NCI-H345 (cell line): Measurements from ENCODE around the gene ELP1.
"Not testable (repeated sequence)": the region's sequence is repeated elsewhere in the genome, so short reads cannot be mapped to it uniquely, and the experiment has no call there.

Experiments
- DNase-seq: peaks from one replicate; lab custom pipeline; 2025; lab: John Stamatoyannopoulos, UW

Gene ELP1

DNA sequence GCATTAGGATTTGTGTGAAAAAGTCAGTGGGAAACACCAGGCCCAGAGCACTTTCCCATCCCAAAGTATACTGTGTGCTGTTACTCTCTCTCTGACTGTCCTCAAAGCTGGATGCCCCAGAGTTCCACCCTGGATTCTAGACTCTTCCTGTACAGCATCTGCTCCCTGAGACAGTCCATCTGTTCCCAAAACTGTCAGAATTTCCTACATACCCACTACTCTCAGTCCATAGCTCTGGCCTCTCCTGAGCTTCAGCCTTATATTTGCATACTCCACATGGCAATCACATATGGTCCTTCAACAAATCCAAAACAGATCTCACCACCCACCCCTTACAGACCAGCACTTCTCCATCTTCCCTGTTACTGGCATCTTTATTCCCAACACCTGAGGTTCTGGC lies 9.5 kb downstream of the ELP1 start:
- DNase-seq = no peak

DNA sequence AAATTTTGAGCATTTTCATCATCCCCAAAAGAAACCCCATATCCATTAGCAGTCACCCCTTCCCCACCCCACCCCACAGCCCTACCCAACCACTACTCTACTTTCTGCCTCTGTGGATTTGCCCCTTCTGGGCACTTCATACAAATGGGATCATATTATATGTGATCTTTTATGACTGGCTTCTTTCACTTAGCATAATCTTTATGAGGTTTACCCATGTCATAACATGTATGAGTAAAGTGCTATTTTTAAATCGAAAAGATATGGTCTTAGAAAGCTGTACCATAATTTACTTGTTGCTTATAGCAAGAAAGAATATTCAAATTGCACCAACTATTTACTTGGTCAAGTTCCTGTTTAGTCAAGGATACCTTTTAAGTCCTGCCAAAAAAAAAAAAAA lies 12.7 kb downstream of the ELP1 start:
- no peak for DNase-seq

GRCh38 chr9:108920401-108920800 lies 13.5 kb downstream of the ELP1 start:
- not testable (repeated sequence) for DNase-seq

DNA sequence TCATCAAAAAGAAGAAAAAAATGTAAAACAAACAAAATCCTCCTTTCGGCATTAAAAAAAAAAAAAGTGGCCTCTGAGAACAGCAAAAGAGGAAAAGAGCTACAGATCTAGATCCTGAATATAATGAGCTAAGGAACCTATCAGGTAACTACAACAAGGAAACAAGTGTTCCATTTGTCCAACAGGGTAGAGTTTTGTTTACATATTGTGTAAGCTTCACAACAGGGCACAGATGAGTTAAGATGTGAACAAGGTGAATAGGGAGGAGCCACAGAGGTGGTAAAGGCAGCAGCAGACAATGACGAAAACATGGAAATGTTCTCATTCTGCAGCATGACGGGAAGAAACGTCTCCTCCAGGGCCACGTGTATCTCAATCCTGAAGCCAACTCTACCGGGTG lies 14.4 kb downstream of the ELP1 start:
- no peak for DNase-seq

- DNase-seq = no peak
Observed at GRCh38 chr9:108913391-108913790, 20.5 kb downstream of the ELP1 start.

GRCh38 chr9:108911820-108912219 lies 22.1 kb downstream of the ELP1 start:
- no peak for DNase-seq

DNA sequence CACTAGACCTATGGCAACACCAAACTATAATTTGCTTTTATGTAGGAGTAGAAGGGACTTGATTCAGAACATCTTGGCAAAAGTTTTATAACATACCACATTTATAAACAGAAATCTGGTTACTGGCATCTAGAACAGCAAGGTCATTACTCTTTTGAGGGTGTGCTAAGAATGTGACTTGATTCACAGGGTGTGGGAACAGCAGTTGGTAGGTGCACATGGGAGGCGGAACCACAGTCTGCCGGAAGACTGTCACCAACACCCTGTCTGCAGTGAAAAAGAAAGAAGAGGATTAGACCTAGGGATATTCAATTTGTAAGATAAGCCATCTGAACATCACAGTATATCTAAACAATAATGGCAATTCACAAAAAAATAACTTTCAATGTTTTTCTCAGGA lies 23.0 kb downstream of the ELP1 start:
- DNase-seq = no peak

DNA sequence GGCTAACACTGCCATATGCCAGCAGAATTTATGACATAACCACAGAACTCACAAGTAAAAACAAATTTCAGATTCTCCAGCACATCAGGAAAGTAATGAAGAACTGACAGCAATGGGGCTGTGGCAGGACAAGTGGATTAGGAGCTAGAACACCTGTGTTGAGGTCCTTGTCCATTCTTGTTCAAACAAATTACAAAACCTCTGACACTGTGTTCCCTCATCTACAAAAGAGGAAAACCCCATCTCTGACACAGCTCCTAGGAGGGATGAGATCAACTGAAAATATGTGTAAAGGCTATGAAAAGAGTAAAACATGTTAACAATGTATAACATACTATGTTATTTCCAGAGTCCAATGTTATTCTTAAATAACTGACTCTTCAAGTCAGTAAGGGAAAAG lies 23.5 kb downstream of the ELP1 start:
- no peak for DNase-seq

- no peak for DNase-seq
Observed at GRCh38 chr9:108905494-108905893, 28.4 kb downstream of the ELP1 start.

GRCh38 chr9:108904161-108904560 lies 29.8 kb downstream of the ELP1 start:
- DNase-seq = no peak

GRCh38 chr9:108903420-108904103 lies 30.4 kb downstream of the ELP1 start:
- DNase-seq = no peak

DNA sequence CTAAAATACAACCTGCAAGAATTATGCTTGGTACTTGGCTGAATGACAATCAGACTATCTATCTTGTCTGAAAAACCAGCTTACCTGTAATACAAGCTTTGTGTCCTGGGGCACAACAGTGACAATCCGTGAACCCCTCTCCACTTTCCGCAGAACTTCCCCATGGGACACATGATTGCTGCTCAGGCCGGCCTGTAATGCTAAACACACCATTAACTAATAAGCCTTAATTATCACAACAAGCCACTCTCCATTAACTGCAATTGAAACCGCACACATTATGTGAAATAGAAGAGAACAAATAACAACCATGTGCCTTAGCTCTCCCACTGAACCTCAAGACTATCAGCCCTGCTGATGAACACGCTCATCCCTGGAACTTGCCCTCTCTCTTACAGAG lies 33.7 kb downstream of the ELP1 start:
- DNase-seq = no peak

DNA sequence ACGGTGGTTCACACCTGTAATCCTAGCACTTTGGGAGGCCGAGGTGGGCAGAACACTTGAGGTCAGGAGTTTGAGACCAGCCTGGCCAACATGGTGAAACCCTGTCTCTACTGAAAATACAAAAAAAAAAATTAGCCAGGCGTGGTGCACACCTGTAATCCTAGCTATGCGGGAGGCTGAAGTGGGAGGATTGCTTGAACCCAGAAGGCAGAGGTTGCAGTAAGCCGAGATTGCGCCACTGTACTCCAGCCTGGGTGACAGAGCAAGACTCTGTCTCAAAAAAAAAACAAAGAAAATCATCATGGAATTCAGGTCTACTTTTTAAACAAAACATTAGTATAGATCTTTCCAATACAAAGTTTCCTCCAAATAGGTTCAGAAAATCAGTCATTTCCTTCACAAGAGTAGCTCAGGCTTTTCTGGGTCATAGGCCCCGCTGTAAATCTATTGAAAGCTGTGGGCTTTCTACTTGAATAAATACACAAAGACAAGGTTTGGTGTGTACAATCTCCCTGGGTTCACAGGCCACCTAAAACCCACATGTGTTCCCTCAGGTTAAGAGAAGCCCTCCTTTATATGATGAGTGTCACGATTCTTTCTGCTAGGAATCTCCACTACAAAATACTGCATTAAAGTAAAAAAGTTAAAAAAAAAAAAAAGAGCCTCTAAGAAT lies 34.8 kb downstream of the ELP1 start:
- DNase-seq = not testable (repeated sequence)

DNA sequence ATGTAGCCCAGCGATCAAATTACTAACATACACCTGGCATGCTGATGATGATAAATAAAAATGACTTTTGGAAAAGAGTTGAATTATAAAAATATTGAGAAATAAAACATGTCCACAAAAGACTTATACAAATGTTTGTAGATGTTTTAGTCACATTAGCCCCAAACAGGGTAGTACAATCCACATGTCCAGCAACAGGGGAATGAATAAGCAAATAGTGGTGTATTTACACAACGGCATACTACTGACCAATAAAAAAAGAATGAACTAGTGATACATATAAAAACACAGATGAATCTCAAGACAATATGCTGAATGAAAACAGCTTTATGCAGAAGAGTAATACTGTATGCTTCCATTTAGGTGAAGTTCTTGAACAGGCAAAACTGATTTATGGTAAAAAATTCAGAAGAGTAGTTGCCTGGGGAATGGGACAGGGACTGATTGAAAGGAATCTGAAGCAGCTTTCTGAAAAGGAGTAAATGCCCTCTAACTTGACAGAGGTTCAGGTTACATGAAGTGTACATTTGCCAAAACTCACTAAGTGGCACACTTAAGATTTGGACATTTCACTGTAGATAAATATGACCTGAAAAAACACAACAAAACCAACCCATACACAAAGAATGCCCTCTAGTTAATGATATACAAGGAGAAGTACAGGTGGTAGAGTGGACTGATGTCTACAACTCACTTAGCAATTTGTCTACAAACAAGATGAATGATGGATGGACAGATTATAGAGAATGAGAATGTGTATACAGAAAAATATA lies 36.4 kb downstream of the ELP1 start:
- no peak for DNase-seq

DNA sequence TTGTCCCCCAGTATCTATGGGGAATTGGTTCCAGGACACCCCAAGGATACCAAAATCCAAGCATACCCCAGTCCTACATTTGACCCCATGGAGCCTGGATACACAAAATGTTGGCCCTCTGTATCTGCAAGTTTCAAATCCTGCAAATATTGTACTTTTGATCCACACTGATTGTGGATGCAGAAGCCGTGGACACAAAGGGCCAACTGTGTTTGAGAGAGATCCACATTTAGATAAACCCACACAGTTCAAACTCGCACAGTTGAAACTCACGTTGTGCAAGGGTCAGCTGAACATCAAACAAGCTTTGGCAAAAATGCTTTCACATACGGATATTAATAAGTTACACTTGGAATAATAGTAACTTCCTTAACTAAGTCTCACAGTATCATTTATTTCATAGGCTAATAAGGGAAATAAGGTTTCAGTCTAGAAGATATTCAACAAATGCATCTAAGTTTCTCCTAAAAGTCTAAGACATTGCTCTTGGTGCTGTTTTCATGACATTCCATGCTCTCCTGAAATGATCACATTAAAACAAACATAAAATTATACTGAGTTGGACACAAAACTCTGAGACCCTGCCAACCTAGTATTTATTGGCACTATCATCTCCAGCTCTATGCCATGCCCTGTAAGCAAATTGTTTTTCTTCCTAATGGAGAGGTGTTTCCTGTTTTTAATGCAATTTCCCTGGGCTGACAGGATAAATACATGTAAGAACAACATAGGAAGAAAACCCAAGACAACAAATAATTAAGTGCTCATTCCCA lies 39.5 kb downstream of the ELP1 start:
- no peak for DNase-seq

GRCh38 chr9:108889649-108890067 lies 44.3 kb downstream of the ELP1 start:
- DNase-seq = no peak

DNA sequence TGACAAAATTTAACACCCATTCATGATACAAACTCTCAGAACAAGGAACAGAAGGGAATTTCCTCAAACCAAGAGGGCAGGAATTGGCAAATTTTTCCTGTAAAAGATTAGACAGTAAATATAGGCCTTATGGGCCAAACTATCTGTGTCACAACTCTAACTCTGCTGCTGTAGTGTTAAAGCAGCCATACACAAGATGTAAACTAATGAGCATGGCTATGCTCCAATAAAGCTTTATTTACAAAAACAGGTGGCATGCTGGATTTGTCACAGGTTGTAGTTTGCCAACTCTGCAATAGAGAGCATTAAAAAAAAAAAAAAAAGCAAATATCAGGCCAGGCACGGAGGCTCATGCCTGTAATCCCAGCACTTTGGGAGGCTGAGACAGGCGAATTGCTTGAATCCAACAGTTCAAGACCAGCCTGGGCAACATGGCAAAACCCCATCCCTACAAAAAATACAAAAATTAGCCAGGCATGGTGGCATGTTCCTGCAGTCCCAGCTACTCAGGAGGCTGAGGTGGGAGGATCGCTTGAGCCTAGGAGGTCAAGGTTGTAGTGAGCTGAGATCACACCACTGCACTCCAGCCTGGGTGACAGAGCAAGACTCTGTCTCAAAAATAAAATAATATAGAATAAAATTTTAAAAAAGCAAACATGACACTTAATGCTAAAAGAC lies 47.2 kb downstream of the ELP1 start:
- DNase-seq = peak; percentile 51

DNA sequence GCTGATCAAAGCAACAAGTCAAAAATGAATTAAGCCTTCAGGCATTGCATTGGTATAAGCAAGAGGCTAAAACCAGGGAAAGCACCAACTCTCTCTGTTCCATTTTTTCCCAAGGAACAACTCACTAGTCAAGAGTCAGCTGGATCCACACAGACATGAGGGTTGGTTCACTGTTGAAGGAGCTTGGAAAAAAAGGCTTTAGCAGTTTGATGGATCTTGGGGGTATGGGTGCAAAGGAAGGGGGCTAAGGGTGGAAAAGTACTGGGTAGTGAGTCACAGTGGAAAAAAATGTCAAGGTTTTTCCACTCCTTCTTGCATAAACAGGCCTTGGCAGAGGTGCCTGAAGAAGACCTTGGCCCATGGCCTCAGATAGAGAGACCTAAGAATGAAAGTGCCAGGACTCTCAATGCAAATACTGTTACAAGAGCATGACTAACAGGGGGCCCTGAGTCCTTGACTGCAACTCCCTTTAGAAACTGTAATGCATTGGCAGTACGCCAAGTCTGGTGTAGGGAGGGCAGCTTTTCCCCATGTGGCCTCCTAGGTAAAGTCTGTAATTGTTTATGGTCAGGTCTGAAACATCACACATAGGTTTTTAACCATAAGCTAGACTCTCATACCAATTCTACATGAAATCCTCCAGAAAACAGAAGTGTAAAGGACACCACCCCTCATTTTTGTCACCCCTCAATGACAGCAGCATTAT lies 48.1 kb downstream of the ELP1 start:
- DNase-seq = peak; percentile 96

GRCh38 chr9:108884701-108885100 lies 49.2 kb downstream of the ELP1 start:
- no peak for DNase-seq

DNA sequence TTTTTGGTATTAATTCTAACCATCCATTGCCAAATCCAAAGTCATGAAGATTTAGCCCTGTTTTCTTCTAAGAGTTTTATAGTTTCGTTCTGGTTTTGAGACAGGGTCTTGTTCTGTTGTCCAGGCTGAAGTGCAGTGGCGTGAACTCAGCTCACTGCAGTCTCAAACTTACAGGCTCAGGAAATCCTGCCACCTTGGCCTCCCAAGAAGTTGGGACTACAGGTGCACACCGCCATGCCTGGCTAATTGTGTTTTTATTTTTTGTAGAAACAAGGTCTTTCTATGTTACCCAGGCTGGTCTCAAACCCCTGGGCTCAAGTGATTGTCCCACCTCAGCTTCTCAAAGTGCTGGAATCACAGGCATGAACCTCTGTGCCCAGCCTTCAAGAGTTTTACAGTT lies 50.8 kb downstream of the ELP1 start:
- no peak for DNase-seq
